Ovary (tissue), 9 donors: ENCODE data around the gene MYO1B. TPM values are rescaled to one million over a fixed set of nuclear protein-coding genes. Genes with fewer than 3 reads are reported as not detected.
A peak's percentile ranks its signal among the peaks of the same experiment; 100 is the strongest.

Experiments used
- DNase-seq, 5 donors: peaks; one replicate each; pipeline ENCODE4 v3.0.0-alpha.2; 2019 to 2020
- H3K27ac ChIP-seq, 2 donors: fragments of 200-600 bp; one replicate each; pipeline versions ENCODE4 v1.5.1 to v1.8.0; 2019 to 2022
- H3K27me3 ChIP-seq: fragments of 200-600 bp; one replicate; pipeline ENCODE4 v1.8.0; 2022
- H3K36me3 ChIP-seq: fragments of 200-600 bp; sonication (generic); one replicate; pipeline ENCODE4 v1.5.1; 2019
- H3K4me1 ChIP-seq: one replicate; pipeline ENCODE4 v1.8.1; 2013; ENCODE audit warnings: mild to moderate bottlenecking, moderate library complexity; ENCODE audit not compliant: insufficient read depth
- H3K4me3 ChIP-seq: fragments of 200-600 bp; sonication (generic); one replicate; pipeline ENCODE4 v1.5.1; 2017
- H3K9me3 ChIP-seq, 2 donors: fragments of 200-600 bp in 1 of 2; sonication (generic) in 1 of 2; one replicate each; pipeline versions ENCODE4 v1.5.1 to v1.8.1; 2013 to 2019; ENCODE audit warnings: mild to moderate bottlenecking in 1 of 2, moderate library complexity in 1 of 2
- EP300 ChIP-seq: sonication (generic); formaldehyde crosslinking; IDR thresholded peaks from one replicate; pipeline ENCODE4 v1.6.1; 2017; ENCODE audit warnings: antibody characterized with exemption
- POLR2A ChIP-seq: fragments of 450-650 bp; IDR thresholded peaks from one replicate; pipeline ENCODE4 v1.6.1; 2017; ENCODE audit warnings: antibody characterized with exemption, mild to moderate bottlenecking, moderate library complexity
- WGBS, 3 donors: extraction: QIAGEN DNeasy Blood & Tissue Kit in 1 of 3; methylation state at CpG; one replicate each; pipeline versions ENCODE4 v1.1.5 to v1.1.7; 2013 to 2017; 5-methylcytosine and 5-hydroxymethylcytosine counted together
- intact Hi-C, 4 donors: fragments of 100-400 bp; cut with DNase I; formaldehyde crosslinking; loops; one replicate each; pipeline versions ENCODE4 v1.11.0 to v1.15.1; 2022 to 2023
- polyA plus RNA-seq, 2 donors: library from polyadenylated mRNA; stranded (reverse); fragments of 200-250 nt in 1 of 2; fragments of 350-450 nt in 1 of 2; fragmentation: Illumina TruSeq in 1 of 2; extraction: RNeasy Lipid Tissue Mini Kit (QIAGEN cat#74804) in 1 of 2; gene quantifications; one replicate each; pipeline ENCODE4 v1.2.3, GENCODE V29; 2013 to 2014
- total RNA-seq, 7 donors: library from RNA; depleted of rRNA in 2 of 7; stranded (reverse); fragments of >200 nt in 2 of 7; fragmentation: NEBNext Ultra II Directional in 3 of 7; extraction: Animal tissue kit (Norgen Biotek cat#: 25700) in 3 of 7; gene quantifications; one replicate each; pipeline versions ENCODE4 v1.1.0 to v1.2.4, GENCODE V29; 2016 to 2023
- TF ChIP-seq, protein P1 (sequence below), 3 donors: fragments of 450-650 bp in 2 of 3; fragments of 200-600 bp in 1 of 3; IDR thresholded peaks; one replicate each; pipeline versions ENCODE4 v1.5.1 to v1.8.0; 2016 to 2022; ENCODE audit warnings: antibody characterized with exemption in 3 of 3, mild to moderate bottlenecking in 1 of 3
- donor health status: DM: no; HTN: no; CAD: no; lungs with moderate emphysema.
- donor health status: DM: no; HTN: no; CAD: no.
- donor health status: Bipolar disorder and iron deficiency.
- donor health status: DM: yes; HTN: yes; CAD: no.
- donor health status: DM: no; HTN: no; CAD: no.
- donor health status: DM: yes; HTN: yes; CAD: no.

MYO1B gene
- total and polyA plus RNA-seq, 9 donors, result 15.8 to 34.7 (median 27.3) TPM

- Histone ChIP-seq H3K9me3 (no peaks in the 10 kb centered on the region), H3K27ac (no peak overlapping the region), H3K36me3 (no peaks in the 10 kb centered on the region), H3K27me3 (no peaks in the 10 kb centered on the region), H3K4me1 (peaks cover 2% of the 10 kb centered on the region), H3K4me3 (no peak overlapping the region)
- intact Hi-C loops, result no loop called here
- no peak for DNase-seq
- TF ChIP-seq POLR2A (no peak), EP300 (no peak)
- TF ChIP-seq, protein P1, sequence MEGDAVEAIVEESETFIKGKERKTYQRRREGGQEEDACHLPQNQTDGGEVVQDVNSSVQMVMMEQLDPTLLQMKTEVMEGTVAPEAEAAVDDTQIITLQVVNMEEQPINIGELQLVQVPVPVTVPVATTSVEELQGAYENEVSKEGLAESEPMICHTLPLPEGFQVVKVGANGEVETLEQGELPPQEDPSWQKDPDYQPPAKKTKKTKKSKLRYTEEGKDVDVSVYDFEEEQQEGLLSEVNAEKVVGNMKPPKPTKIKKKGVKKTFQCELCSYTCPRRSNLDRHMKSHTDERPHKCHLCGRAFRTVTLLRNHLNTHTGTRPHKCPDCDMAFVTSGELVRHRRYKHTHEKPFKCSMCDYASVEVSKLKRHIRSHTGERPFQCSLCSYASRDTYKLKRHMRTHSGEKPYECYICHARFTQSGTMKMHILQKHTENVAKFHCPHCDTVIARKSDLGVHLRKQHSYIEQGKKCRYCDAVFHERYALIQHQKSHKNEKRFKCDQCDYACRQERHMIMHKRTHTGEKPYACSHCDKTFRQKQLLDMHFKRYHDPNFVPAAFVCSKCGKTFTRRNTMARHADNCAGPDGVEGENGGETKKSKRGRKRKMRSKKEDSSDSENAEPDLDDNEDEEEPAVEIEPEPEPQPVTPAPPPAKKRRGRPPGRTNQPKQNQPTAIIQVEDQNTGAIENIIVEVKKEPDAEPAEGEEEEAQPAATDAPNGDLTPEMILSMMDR (IDR thresholded peaks at IDR 0.05), result no peak
- WGBS, 3 donors, result 91 to 94% (median 94%) methylated on average over 3 of the region's 3 CpGs
Observed at GRCh38 chr2:191369034-191369433, 123.8 kb downstream of the MYO1B start.

DNA sequence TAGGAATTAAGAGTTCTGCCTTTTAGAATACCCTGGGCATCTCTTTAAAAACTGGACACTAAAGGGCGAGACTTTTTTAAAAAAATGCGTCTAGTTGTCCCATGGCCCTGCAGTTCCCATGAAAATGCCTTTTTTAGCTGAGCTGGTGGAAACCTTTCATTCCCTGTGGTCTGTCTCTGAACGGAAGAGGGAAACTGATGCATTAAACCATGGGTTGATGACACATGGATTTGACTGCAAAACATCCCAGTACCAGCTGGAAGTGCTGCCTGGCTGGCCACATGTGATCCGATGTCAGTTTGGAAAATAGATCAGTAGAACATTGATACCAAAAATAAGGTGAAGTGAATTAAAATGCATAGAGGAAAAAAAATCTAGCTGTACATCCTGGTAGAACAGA is 129.2 kb downstream of the MYO1B start:
- Histone ChIP-seq H3K27ac (no peak overlapping the region), H3K36me3 (no peaks in the 10 kb centered on the region), H3K27me3 (no peaks in the 10 kb centered on the region), H3K4me1 (peaks cover 2% of the 10 kb centered on the region), H3K9me3 (no peaks in the 10 kb centered on the region), H3K4me3 (no peak overlapping the region)
- intact Hi-C loops, result no loop called here
- 82 to 92% (median 90%) methylated on average over 4 of the region's 4 CpGs for WGBS, 3 donors
- DNase-seq, result no peak
- no peak for TF ChIP-seq POLR2A
- no peak for TF ChIP-seq EP300
- TF ChIP-seq, protein P1 (IDR thresholded peaks at IDR 0.05), result no peak

DNA sequence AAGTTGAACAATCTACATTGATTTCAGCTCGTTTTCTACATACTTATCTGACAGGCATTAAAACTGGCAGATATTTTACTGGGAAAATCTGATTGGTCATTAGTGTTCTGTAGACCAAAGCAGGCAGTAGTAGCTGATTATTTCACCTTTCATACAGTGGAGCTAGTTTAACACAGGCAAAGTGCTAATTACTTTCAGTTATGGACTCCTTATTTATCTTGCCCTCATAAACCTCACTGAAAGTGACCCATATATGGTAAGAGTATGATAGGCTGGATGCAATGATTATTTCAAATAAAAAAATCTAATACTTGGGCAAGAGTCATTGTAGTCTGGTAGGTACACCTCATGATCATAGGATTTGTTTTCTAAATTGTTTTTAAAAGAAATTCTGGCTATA is 129.7 kb downstream of the MYO1B start:
- WGBS, 3 donors, result 81 to 91% (median 86%) methylated on average over 1 of the region's 1 CpG
- H3K9me3 ChIP-seq, result no peaks in the 10 kb centered on the region
- no peaks in the 10 kb centered on the region for H3K36me3 ChIP-seq
- H3K27me3 ChIP-seq, result no peaks in the 10 kb centered on the region
- TF ChIP-seq, protein P1 (IDR thresholded peaks at IDR 0.05), result no peak
- TF ChIP-seq EP300 (no peak), POLR2A (no peak)
- H3K4me1 ChIP-seq, result peaks cover 2% of the 10 kb centered on the region
- DNase-seq, result no peak
- no peak overlapping the region for H3K4me3 ChIP-seq
- intact Hi-C loops, result no loop called here
- H3K27ac ChIP-seq, result no peak overlapping the region

DNA sequence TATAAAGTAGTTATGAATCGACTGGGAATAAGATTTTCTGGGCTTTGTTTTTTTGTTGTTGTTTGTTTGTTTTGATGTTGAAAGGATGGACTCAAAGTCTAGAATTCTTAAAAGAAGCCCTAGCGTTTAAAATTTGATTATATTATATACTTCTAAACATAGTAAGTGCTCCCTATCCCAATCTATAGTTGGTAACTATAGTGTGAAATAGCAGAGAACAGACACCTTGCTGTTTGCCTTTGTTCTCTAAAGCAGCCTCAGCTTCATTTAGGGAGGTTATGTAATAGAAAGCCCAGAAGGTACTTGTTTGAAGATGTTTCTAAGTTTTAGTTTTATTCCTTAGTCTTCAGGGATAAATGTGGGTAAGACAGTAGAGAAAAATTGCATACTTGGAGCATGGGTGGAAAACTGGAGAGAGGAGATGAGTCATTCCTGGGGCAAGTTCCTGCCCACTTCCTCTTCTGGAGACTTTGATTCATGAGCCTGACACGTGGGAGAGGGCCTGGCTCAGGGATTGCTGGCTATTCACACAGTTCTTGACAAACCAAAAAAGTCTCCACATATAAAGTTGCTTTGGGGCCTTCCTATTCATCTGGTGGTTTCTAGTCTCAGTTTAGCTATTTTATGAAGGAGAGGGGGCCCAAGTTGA is 131.9 kb downstream of the MYO1B start:
- intact Hi-C loops, result no loop called here
- peak; percentile 43 to 73 (median 54) for DNase-seq
- WGBS, 3 donors, result 54 to 58% (median 56%) methylated on average over 3 of the region's 3 CpGs

More for the DNA sequence above, 131.9 kb downstream of the MYO1B start:
- Histone ChIP-seq H3K4me3 (no peak overlapping the region), H3K27me3 (no peaks in the 10 kb centered on the region), H3K9me3 (no peaks in the 10 kb centered on the region), H3K36me3 (no peaks in the 10 kb centered on the region), H3K27ac (no peak overlapping the region), H3K4me1 (peaks cover 2% of the 10 kb centered on the region)
- TF ChIP-seq, protein P1 (IDR thresholded peaks at IDR 0.05), result no peak
- TF ChIP-seq POLR2A (no peak), EP300 (no peak)
